GM13977 (cell line): Measurements from ENCODE around the gene CAB39L.

Source experiments
- DNase-seq: peaks from one replicate; pipeline ENCODE4 v3.0.0; 2012; ENCODE audit warnings: low spot score
- in situ Hi-C: fragments of 300-500 bp; cut with MboI; formaldehyde crosslinking; loops from one replicate; pipeline ENCODE4 v1.12.0; 2022; ENCODE audit warnings: low sequenced_read_pairs, low pct_unique_long_range_greater_than_20kb, mixed read lengths, inconsistent platforms; ENCODE audit not compliant: unreplicated experiment
- TF ChIP-seq, protein P1 (sequence below): IDR thresholded peaks from 2 replicates; pipeline ENCODE4 v1.5.1; 2012; ENCODE audit warnings: mild to moderate bottlenecking, control low read depth; ENCODE audit not compliant: insufficient read depth; ENCODE audit errors: extremely low read depth, missing control alignments

CAB39L gene

DNA sequence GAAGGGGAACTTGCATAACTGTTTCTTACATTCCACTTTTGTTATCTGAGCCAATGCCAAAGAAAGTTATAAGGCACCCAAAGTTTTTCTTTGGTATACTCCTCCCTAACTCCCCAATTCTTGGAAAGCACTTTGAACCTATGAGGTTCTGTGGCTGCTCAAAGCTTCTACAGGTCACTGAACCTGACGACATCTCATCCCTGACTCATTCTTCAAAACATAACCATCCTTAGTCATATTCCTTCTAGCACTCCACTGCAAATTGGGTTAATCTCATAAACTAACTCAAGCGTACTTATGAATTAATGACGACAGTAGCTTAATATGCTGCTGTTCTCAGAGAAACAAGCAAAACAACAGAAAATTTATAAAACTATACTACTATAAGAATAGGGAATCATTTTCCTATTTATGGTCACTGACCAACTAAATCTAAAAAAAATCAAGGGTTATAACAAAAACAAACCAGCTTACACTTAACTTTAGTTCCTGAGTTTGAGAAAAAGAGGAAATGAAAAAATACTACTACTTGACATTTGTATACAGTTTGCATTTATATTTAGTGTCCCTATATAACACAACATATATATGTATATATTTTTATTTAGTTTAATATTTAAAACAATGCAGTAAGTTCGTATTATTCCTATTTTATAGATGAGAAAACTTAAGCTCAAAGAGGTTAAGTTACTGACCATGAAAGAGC, 69.1 kb downstream of the CAB39L start:
- in situ Hi-C loops = no loop called here
- no peak for DNase-seq
- TF ChIP-seq, protein P1, sequence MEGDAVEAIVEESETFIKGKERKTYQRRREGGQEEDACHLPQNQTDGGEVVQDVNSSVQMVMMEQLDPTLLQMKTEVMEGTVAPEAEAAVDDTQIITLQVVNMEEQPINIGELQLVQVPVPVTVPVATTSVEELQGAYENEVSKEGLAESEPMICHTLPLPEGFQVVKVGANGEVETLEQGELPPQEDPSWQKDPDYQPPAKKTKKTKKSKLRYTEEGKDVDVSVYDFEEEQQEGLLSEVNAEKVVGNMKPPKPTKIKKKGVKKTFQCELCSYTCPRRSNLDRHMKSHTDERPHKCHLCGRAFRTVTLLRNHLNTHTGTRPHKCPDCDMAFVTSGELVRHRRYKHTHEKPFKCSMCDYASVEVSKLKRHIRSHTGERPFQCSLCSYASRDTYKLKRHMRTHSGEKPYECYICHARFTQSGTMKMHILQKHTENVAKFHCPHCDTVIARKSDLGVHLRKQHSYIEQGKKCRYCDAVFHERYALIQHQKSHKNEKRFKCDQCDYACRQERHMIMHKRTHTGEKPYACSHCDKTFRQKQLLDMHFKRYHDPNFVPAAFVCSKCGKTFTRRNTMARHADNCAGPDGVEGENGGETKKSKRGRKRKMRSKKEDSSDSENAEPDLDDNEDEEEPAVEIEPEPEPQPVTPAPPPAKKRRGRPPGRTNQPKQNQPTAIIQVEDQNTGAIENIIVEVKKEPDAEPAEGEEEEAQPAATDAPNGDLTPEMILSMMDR = no peak

DNA sequence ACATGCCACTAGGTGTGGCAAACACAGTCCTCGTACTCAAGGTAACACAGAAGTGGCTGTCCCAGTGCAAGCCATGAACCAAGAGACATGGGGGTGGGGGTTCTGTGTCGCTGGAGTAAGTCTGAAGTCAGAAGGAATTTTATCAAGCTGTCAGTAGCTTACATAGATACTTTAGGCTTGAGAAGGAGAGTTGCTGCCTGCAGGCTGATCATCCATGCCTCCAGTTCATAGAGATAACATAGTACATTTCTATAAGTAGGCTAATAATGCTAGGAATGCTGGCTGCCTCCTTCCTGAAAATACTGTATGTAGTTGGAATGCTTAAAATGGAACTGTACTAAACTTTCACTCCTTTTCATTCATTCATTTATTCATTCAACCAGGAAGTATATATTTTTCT, 70.1 kb downstream of the CAB39L start:
- TF ChIP-seq, protein P1 = no peak
- in situ Hi-C loops = no loop called here
- DNase-seq = no peak

DNA sequence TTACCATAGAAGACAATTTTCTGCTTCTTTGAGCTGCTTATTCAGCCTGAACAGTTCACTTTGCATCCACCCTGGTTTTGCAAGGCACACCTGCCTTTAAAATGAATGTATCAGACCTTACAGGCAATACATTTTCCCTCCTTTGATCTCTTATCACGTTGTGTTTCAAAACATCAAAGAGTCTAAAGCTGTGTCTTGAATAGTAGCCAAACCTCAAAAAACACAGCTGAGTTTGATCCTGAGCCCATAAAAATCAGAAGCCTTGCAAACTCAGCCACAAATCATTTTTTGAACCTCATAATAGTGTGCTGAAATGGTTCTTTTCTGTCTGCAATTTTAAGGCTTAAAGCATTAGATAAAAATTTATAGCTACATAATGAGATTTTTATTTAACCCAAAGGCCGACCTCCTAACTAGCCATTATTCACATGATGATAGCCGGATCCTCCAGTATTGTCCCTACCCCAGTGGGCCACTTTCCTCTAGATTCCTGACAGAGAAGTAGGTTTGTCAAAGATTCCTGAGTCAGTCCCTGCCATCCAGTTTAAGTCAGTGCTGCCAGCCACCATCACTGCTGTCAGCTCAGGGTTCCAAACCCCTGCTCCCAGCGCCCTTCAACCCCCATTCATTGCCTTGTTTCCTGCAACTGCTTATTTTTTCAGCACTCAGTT, 71.8 kb downstream of the CAB39L start:
- TF ChIP-seq, protein P1 = no peak
- in situ Hi-C loops = no loop called here
- no peak for DNase-seq

DNA sequence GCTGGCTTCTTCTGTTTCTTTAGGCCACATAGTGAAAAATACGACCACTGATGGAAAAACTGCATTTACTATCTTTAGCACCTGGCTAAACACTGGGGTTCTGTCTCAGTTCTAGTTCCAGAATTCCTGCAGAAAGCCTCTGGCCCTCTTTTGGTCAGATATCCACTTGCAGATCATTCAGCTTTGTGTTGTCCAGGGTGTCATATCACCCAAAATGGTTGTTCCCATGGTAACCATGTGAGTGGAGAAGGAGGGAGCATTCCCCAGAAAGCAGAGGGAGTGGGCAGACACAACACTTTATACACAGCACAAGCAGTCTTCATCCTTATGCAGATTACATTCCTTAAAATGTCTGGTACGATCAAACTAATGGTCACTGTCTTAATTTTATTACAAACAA, 73.5 kb downstream of the CAB39L start:
- TF ChIP-seq, protein P1 = no peak
- in situ Hi-C loops = no loop called here
- no peak for DNase-seq

DNA sequence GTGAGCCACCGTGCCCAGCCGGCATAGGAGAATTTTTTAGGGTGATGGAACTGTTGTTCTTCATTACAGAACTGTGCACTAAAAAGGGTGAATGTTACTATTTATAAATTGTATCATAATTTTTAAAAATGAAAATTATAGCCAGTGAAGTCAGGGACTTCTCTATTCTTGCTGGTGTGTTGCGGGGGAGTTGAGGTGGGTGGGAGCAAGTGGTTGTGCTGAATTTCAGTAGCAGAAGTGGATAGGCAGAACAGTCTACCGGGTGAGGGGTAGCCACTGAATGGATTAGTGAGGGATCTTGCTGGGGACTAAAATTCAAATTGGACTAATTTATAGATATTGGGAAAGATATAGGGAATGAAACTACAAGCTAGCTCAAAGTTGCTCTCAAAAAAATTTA, 74.0 kb downstream of the CAB39L start:
- no peak for DNase-seq
- TF ChIP-seq, protein P1 = no peak
- in situ Hi-C loops = no loop called here

DNA sequence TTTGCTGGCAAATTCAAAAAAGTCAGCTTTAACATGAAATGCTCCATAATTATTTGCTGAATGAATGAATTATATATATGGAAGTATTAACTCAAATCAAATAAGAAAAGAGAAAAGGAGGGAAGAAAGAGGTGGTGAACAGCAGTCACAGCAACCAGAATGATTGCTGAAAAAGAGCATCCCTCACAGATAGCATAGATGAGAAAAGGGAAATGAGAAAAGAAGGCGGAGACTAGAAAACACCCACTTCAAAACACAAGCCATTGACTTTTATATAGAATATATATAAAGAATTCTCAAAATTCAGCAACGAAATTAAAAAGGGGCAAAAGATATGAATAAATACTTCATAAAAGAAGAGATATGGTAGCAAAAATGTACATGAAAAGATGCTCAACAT, 75.2 kb downstream of the CAB39L start:
- no peak for DNase-seq
- TF ChIP-seq, protein P1 = no peak
- in situ Hi-C loops = no loop called here
